Caco-2 (cell line): ENCODE data around the gene LBHD1. TPM values are rescaled to one million over a fixed set of nuclear protein-coding genes. Genes with fewer than 3 reads are reported as not detected.

ENCODE experiments used
- Bru-seq: library from RNA; stranded (reverse); fragments of 400-500 nt; gene quantifications from one replicate; lab custom pipeline; 2021; lab: Mats Ljungman, UMichigan
- BruChase-seq, 2 experiments: library from RNA; stranded (reverse); fragments of 400-500 nt; gene quantifications; one replicate each; lab custom pipeline; 2021; lab: Mats Ljungman, UMichigan
- BruUV-seq: library from RNA; stranded (reverse); fragments of 400-500 nt; replicated peaks from 2 replicates; lab custom pipeline; 2021; lab: Mats Ljungman, UMichigan
- CTCF ChIA-PET: fragments of 300-600 bp; sonication (Branson Sonifier 250); formaldehyde crosslinking; loops from one replicate; lab custom pipeline; 2022; ENCODE audit warnings: antibody characterized with exemption; lab: Charles Lee
- POLR2A ChIA-PET: fragments of 300-600 bp; sonication (Branson Sonifier 250); formaldehyde crosslinking; loops from one replicate; lab custom pipeline; 2022; ENCODE audit warnings: antibody characterized with exemption; lab: Charles Lee
- DNase-seq, 2 experiments: peaks; one replicate each; pipeline versions ENCODE4 v3.0.0 to v3.0.0-alpha.2; 2020 to 2022
- H3K27me3 ChIP-seq: replicated peaks from 2 replicates; pipeline ENCODE4 v1.6.0; 2011; ENCODE audit warnings: low read length; ENCODE audit not compliant: control insufficient read depth, insufficient read depth
- H3K36me3 ChIP-seq: 2 replicates; pipeline ENCODE4 v1.5.1; 2011; ENCODE audit warnings: low read length; ENCODE audit not compliant: control insufficient read depth, insufficient read depth
- H3K4me1 ChIP-seq: fragments of 250-450 bp; sonication (Bioruptor Pico); 2 replicates; pipeline ENCODE4 v1.5.1; 2020; ENCODE audit warnings: mild to moderate bottlenecking
- H3K4me3 ChIP-seq: 2 replicates; pipeline ENCODE4 v1.5.1; 2011; ENCODE audit warnings: low read depth, mild to moderate bottlenecking, control low read depth, low read length
- H3K9me3 ChIP-seq: fragments of 250-450 bp; sonication (Bioruptor Pico); 2 replicates; pipeline ENCODE4 v1.5.1; 2020; ENCODE audit warnings: mild to moderate bottlenecking, moderate library complexity
- H3K27ac Mint-ChIP-seq: one replicate; pipeline ENCODE4 v1.8.0; 2022; ENCODE audit warnings: mixed read lengths; ENCODE audit not compliant: unreplicated experiment
- H3K27me3 Mint-ChIP-seq: one replicate; pipeline ENCODE4 v1.8.0; 2022; ENCODE audit warnings: mixed read lengths; ENCODE audit not compliant: insufficient read depth, unreplicated experiment
- H3K36me3 Mint-ChIP-seq: one replicate; pipeline ENCODE4 v1.8.0; 2022; ENCODE audit warnings: mild to moderate bottlenecking, mixed read lengths; ENCODE audit not compliant: insufficient read depth, unreplicated experiment
- H3K4me1 Mint-ChIP-seq: one replicate; pipeline ENCODE4 v1.8.0; 2022; ENCODE audit warnings: low read depth, mixed read lengths; ENCODE audit not compliant: unreplicated experiment
- H3K4me3 Mint-ChIP-seq: one replicate; pipeline ENCODE4 v1.8.0; 2022; ENCODE audit warnings: mild to moderate bottlenecking, moderate library complexity, mixed read lengths; ENCODE audit not compliant: unreplicated experiment
- H3K9me3 Mint-ChIP-seq: one replicate; pipeline ENCODE4 v1.8.0; 2022; ENCODE audit warnings: mixed read lengths; ENCODE audit not compliant: unreplicated experiment
- intact Hi-C: fragments of 100-400 bp; cut with micrococcal nuclease; formaldehyde crosslinking; loops from one replicate; pipeline ENCODE4 v1.10.0; 2022; ENCODE audit not compliant: unreplicated experiment
- long read RNA-seq: library from polyadenylated mRNA; stranded (forward); transcript quantifications from one replicate; pipeline ENCODE4 v2.0.0, GENCODE V29; 2022
- total RNA-seq: library from RNA; stranded (reverse); gene quantifications from 2 replicates; pipeline ENCODE4 v1.2.3, GENCODE V29; 2022
- TF ChIP-seq, protein P1 (sequence below), 2 experiments: fragments of 200-600 bp in 1 of 2; IDR thresholded peaks; 1 replicate in 1 of 2; 2 replicates in 1 of 2; pipeline versions ENCODE4 v1.5.1 to v1.8.0; 2011 to 2022; ENCODE audit warnings: antibody characterized with exemption in 1 of 2, control low read depth in 1 of 2, inconsistent platforms in 1 of 2, low read depth in 1 of 2, low read length in 1 of 2, mild to moderate bottlenecking in 1 of 2, moderate library complexity in 1 of 2; ENCODE audit not compliant: insufficient read depth in 1 of 2, severe bottlenecking in 1 of 2, unreplicated experiment in 1 of 2

LBHD1 gene
- total RNA-seq: 11.9 and 13.6 TPM in 2 replicates
- percentile 79 among the genes with signal in this experiment for Bru-seq, nascent RNA
- percentile 76 among the genes with signal in this experiment for BruChase-seq, experiment 1, labeled RNA remaining after a 2-hour chase
- BruChase-seq, experiment 2, labeled RNA remaining after a 6-hour chase: percentile 67 among the genes with signal in this experiment
- long read RNA-seq, partial matches to known transcripts: 1 of 7 reads
- long read RNA-seq, other reads (novel, unspliced or antisense): 2 of 7 reads

DNA sequence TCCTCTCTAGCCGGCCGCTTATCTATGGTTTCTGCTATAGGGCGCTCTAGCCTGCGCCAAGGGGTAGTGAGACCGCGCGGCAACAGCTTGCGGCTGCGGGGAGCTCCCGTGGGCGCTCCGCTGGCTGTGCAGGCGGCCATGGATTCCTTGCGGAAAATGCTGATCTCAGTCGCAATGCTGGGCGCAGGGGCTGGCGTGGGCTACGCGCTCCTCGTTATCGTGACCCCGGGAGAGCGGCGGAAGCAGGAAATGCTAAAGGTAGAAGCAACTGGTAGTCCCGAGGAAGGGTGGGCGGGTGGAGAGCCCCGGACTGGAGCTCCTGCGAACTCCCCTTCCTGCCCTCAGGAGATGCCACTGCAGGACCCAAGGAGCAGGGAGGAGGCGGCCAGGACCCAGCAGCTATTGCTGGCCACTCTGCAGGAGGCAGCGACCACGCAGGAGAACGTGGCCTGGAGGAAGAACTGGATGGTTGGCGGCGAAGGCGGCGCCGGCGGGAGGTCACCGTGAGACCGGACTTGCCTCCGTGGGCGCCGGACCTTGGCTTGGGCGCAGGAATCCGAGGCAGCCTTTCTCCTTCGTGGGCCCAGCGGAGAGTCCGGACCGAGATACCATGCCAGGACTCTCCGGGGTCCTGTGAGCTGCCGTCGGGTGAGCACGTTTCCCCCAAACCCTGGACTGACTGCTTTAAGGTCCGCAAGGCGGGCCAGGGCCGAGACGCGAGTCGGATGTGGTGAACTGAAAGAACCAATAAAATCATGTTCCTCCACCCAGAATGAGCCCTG, at the start of gene LBHD1, which contains the start of gene UQCC3:
Gene LBHD1 (minus strand): TSS at position 660 of the 782 bp plus-strand sequence. CDS start 2,236 bp downstream, outside the sequence.
Gene UQCC3 (plus strand): TSS at position 66 of the 782 bp plus-strand sequence. CDS start 73 bp downstream, at position 139.
- peak within 1 kb of the TSS; percentile 90 for H3K4me3 ChIP-seq
- H3K9me3 ChIP-seq: no peaks in the 10 kb centered on the region
- peaks cover 27% of the 10 kb centered on the region for H3K4me1 ChIP-seq
- H3K27ac Mint-ChIP-seq: peak within 1 kb of the TSS; percentile 99
- peak; percentile 87 to 91 for DNase-seq
- H3K27me3 ChIP-seq: no peaks in the 10 kb centered on the region
- intact Hi-C loops: loop anchor here (1.0 to 10.0 kb wide), 2 partner anchors 8 to 277 kb away; partner anchors contain the start of gene UBXN1
- ChIA-PET POLR2A (interaction anchor here (0.6 to 2.3 kb wide), 23 partner anchors 9 to 261 kb away, joined by 3 to 23 read pairs (median 6); partner anchors contain the start of genes B3GAT3, EEF1G, GANAB and HNRNPUL2), CTCF (interaction anchor here (0.6 to 1.3 kb wide), 9 partner anchors 16 to 346 kb away, joined by 3 to 10 read pairs (median 3); partner anchors contain the start of genes B3GAT3, LRRN4CL and TUT1)
- peak within 1 kb of the TSS; percentile 98 for H3K4me3 Mint-ChIP-seq
- BruUV-seq: TSS peak; percentile 37
- peaks cover 77% of the 10 kb centered on the region for H3K36me3 Mint-ChIP-seq
- H3K27me3 Mint-ChIP-seq: no peaks in the 10 kb centered on the region
- TF ChIP-seq, protein P1, sequence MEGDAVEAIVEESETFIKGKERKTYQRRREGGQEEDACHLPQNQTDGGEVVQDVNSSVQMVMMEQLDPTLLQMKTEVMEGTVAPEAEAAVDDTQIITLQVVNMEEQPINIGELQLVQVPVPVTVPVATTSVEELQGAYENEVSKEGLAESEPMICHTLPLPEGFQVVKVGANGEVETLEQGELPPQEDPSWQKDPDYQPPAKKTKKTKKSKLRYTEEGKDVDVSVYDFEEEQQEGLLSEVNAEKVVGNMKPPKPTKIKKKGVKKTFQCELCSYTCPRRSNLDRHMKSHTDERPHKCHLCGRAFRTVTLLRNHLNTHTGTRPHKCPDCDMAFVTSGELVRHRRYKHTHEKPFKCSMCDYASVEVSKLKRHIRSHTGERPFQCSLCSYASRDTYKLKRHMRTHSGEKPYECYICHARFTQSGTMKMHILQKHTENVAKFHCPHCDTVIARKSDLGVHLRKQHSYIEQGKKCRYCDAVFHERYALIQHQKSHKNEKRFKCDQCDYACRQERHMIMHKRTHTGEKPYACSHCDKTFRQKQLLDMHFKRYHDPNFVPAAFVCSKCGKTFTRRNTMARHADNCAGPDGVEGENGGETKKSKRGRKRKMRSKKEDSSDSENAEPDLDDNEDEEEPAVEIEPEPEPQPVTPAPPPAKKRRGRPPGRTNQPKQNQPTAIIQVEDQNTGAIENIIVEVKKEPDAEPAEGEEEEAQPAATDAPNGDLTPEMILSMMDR (IDR thresholded peaks at IDR 0.05; ENCODE audit: insufficient read depth in 1 of 2, low read depth in 1 of 2, low read length in 1 of 2, severe bottlenecking in 1 of 2, unreplicated experiment in 1 of 2): no peak
- peaks cover 1% of the 10 kb centered on the region for H3K36me3 ChIP-seq
- H3K4me1 Mint-ChIP-seq: peaks cover 15% of the 10 kb centered on the region
- H3K9me3 Mint-ChIP-seq: no peaks in the 10 kb centered on the region

DNA sequence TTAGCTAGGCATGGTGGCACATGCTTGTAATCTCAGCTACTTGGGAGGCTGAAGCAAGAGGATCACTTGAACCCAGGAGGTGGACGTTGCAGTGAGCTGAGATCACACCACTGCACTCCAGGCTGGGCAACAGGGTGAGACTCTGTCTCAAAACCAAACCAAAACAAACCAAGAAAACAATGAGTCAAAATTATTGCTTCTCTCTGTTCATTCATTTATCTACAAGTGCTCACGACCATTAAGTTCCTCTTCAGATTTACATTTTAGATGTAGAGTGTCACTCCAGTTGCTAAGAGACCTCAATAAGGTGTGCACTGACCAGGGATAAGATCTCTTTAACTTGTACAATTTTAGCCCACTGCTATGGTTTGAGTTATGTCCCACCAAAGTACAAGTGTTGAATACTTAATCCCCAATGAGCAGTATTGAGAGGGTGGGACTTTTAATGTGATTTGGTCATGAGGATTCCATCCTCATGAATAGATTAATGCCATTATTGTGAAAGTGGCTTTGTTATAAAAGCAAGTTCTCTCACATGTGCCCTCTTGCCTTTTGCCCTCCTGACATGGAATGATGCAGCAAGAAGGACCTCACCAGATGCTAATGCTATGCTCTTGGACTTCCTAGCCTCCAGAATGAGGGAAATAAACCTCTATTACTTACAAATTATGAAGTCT, 47.4 kb upstream of the LBHD1 start:
- ChIA-PET POLR2A (interaction anchor here (0.8 kb wide), 1 partner anchor 39 kb away, joined by 5 read pairs; no protein-coding TSS in a partner anchor), CTCF (no interaction called here)
- no peak overlapping the region for H3K4me3 Mint-ChIP-seq
- H3K9me3 Mint-ChIP-seq: no peaks in the 10 kb centered on the region
- H3K36me3 Mint-ChIP-seq: peaks cover 100% of the 10 kb centered on the region
- TF ChIP-seq, protein P1 (IDR thresholded peaks at IDR 0.05; ENCODE audit: insufficient read depth in 1 of 2, low read depth in 1 of 2, low read length in 1 of 2, severe bottlenecking in 1 of 2, unreplicated experiment in 1 of 2): no peak
- DNase-seq: no peak
- no peak overlapping the region for H3K4me3 ChIP-seq
- H3K9me3 ChIP-seq: no peaks in the 10 kb centered on the region
- H3K4me1 ChIP-seq: peaks cover 15% of the 10 kb centered on the region; the same call in 1 of the 2 replicates
- H3K27me3 ChIP-seq: no peaks in the 10 kb centered on the region
- H3K27ac Mint-ChIP-seq: no peak overlapping the region
- intact Hi-C loops: no loop called here
- peaks cover 21% of the 10 kb centered on the region for H3K36me3 ChIP-seq
- peaks cover 42% of the 10 kb centered on the region for H3K4me1 Mint-ChIP-seq
- BruUV-seq: no TSS peak
- no peaks in the 10 kb centered on the region for H3K27me3 Mint-ChIP-seq
